GM15510 (cell line): Measurements from ENCODE around the gene KHDC4.

ENCODE experiments used
- POLR2A ChIP-seq: IDR thresholded peaks from 3 replicates; pipeline ENCODE4 v1.6.1; 2011; ENCODE audit warnings: borderline replicate concordance; ENCODE audit not compliant: insufficient read length; ENCODE audit errors: extremely low read depth

KHDC4 gene

DNA sequence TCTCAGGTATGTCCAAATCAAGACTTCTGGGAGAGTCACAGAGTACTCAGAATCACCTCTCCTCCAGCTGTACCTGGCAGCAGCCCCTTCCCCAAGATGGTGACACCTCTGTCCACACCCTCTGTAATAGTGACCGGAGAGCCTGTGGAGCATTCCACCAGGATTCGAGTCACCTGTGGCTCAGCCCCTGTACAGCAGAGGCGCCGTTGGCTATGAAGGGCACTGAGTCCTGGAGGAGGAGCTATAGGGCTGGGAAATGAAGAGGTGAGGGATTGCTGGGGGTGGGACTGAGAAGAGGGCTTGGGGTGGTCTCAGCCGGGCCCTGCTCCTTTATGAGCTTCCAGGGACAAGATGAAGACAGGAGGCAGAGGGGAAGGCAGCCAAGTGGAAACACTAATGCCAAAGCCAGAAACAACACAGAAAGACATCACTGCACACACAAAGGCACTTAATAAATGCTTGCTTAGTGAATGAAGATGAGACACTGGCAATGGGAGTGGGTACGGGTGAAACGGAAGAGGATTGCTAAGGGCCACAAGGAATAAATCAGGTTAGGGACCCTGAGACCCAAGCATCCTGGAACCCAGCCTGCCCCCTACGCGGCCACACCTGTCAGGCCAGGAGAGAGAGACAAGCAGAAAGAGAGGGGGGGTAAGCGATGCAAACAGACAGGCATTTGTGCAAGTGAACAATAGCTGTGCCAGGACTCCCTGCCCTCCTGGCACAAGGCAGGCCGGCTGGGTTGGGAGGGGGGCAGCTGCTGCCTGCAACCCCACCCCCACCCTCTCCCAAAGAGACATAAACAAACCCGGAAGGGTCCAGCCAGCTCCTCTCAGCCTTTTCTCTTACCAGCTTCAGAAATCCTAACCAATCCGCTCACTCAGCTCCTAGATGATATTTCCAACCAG, 40.2 kb upstream of the KHDC4 start:
- no peak for TF ChIP-seq POLR2A

DNA sequence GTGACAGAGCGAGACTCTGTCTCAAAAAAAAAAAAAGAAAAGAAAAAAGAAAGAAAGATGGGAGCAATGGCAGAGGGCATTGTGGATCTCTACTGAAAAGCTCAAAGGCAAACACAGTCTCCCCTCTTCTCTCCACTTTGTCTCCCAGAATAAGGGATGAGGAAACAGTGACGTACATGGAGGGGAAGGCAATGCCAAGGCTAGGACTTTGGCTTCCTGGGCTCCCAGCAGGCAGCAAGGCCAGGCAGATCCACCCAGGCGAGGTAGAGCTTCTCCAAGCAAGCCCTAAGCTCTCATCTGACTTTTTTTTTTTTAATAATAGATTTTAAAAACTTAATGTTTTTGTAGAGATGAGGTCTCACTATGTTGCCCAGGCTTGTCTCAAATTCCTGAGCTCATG, 39.5 kb upstream of the KHDC4 start:
- TF ChIP-seq POLR2A, result no peak

DNA sequence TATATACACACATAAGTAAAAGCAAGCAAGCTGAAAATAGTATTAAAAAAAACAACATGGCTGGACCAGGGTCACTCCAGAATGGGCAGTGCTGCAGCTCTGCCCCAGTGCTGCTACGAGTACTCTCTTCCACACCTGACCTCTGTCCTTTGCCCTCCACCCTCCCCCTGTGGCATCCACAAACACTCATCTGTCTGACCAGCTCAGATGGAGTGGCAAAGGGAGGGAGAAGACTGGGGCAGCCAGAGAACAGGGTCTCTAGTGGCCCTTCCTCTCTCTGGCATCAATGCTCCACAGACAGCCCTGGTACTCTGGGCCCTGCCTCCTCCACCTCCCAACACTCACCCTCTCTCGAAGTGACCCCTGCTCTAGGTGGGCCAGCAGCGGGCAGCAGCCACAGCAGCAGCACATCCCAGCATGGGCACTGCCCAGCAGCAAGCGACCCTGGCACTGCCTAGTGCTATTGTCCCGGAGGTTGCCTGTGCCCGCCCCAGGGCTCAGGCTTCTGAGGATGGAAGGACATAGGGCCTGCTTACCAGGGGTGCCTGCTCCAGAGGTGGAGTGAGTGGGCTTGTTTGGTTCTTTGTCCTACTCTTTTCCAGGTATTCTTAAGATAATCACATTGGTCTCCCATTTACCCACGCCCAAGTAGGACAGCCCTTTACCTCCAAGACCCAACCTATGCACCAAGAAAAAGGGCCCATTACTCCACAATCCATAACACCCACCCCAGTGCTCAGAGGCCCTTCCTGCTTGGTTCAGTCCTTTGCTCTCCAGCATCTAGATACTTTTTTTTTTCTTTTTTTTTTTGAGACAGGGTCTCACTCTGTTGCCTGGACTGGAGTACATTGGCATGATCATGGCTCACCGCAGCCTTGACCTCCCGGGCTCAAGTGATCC, 37.9 kb upstream of the KHDC4 start:
- no peak for TF ChIP-seq POLR2A

DNA sequence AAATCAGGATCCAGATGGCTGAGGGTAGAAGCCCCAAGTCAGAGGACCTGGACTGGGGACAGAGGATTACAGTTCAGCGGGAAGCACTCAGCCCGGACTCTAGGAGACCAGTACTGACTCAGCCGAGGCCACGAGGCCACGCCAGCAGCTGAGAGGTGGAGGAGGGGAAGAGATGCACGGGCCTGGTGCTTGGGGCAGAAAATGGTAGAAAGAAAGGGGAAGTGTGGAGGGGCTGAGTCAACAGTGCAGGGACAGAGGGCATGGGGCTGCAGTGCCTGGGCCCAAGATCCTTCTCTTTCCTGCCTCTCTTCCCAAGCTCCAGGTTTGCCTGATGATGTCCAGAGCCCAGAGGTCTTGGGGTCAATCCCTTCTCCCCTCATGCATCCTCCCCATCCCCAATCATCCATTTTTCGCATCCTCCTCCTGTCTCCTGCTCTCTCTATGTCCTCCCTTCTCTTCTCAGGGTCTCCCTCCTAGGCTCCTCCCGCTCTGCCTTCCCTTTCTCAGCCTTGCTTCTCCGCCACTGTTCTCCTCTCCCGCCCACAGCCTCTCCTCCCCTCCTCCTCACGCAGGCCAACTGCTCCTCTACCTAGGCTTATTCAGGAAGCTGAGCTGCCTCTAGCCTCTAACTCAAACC, 36.4 kb upstream of the KHDC4 start:
- no peak for TF ChIP-seq POLR2A

DNA sequence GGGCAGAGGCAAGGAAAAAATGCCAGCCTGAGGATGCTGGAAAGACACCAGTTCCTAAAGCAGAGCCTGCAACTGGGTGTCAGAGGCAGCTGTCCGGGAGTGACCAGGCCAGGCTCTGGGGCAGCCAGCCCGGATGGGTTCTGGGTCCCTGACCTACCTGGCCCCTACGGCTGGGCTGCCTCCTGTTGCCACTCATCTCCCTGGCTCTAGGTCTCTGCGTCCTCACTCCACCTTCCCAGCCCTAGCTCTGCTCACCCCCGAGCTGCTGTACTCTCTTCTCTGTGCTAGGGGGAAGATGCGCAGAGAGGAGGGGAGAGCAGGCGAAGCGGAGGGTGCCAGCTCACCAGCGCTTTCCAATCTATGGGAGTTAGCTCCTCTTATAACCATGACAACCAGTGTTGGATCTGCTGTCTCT, 35.2 kb upstream of the KHDC4 start:
- TF ChIP-seq POLR2A, result no peak

DNA sequence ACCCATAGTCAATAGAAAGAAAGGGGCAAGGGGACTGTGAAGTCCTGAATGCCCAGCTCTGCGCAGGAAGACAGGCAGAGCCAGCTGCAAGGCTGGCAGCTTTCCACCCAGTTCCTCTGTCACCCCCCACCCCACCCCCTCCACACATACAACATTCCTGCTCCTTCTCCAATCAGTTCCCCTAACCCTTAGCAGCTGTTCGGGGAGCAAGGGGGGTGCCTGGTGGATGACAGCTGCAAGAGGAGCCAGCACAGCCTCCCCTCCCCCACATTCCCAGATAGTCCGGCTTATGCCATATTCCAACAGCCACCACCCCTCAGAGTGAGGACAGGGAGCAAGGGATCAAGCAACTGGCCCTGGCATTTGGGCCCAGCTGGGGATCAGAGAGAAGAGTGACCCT, 34.5 kb upstream of the KHDC4 start:
- TF ChIP-seq POLR2A, result no peak

DNA sequence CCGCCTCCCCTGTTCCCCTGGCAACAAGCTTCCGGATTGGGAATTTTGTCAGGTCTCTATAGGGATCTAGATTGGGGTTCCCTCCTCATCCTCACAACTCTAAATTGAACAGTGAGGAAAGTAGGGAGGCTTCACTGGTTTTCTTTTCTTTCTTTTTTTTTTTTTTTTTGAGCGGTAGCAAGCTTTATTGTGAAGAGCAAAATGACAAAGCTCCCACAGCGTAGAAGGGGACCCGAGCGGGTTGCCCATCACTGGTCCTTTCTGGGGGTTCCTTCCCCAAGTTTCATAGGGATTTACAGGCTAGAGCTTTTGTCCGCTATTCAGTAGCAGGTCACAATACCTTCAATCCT, 33.8 kb upstream of the KHDC4 start:
- no peak for TF ChIP-seq POLR2A

DNA sequence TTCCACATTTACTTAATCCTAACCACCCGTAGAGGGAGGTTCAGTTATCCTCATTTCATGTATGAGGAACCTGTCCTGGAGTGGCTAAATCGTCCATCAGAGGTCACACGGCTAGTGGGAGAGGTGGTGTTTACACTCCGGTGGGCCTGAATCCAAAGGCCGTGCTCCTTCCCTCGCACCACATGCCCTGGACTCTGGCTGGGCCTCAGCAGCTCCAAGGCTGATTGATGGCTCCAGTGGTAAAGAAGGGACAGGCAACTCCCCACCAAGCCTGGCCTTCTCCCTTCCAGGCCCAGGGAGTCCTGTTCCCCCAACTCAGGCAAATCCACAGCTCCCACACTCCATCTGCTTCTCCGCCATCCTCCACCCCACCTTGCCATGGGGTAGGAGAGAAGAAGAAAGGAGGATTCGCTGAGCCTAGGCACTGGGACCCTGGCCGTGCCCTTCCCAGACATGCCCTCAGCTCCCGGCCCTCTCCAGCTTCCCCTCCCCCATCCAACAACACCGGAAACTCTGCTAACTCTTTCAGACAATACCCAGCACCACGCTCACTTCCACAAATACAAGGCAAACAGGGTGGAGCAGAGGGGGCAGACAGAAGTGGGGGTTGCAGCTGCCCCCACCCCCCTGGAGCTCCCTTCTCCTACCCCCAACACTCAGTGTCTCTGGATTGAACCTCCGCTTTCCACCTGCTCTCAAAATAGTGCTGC, 33.3 kb upstream of the KHDC4 start:
- TF ChIP-seq POLR2A, result no peak

DNA sequence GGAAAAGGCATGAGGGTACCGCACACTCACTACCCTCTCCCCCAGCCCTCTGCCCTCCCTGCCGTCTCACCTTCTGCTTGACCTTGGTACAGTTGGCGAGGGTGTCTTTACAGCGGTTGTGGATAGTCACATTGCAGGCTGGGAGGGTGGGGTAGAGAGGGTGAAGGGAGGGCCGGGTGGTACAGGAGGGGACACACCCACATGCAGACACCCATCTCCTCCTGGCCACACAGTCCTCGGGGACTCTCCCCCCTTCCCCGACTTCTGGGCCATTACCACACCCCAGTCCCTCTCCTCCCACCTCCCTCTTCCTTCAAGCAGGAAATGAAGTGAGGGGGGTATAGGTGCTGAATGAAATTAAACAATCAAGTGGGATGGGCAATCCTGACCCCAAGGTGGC, 32.5 kb upstream of the KHDC4 start:
- no peak for TF ChIP-seq POLR2A

DNA sequence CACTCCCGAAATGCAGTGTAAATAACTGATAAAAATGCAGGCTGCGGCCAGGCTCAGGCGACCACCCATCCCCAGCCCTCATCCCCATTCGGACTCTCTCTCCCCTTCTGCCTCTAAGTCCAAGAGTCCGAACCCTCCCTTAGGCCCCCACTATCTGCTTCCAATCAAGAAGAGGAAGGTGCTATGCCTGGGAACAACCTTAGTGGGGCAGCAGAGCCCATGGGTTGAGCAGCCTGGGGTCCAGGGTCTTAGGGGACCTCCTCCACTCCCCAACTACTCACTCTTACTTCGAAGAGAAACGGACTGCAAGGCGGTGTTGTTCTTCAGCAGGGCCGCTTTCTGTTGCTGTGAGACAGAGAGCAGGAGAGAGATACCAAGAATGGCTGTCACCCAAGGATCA, 31.9 kb upstream of the KHDC4 start:
- TF ChIP-seq POLR2A, result no peak

DNA sequence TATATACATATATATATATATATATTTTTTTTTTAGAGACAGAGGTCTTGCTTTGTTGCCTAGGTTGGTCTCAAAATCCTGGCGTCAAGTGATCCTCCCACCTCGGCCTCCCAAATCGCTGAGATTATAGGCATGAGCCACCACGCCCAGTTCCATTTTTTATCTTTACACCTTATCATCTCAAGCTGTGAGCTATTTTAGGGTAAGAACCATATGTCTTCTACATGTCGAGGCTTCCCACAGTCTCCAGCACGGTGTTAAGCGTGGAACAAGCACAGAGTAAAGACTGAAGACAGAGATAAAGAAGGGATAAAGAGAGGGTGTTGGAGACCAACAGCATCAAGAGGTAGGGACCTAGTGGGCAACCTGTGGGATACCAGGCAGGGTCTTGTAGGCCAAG, 30.0 kb upstream of the KHDC4 start:
- no peak for TF ChIP-seq POLR2A

DNA sequence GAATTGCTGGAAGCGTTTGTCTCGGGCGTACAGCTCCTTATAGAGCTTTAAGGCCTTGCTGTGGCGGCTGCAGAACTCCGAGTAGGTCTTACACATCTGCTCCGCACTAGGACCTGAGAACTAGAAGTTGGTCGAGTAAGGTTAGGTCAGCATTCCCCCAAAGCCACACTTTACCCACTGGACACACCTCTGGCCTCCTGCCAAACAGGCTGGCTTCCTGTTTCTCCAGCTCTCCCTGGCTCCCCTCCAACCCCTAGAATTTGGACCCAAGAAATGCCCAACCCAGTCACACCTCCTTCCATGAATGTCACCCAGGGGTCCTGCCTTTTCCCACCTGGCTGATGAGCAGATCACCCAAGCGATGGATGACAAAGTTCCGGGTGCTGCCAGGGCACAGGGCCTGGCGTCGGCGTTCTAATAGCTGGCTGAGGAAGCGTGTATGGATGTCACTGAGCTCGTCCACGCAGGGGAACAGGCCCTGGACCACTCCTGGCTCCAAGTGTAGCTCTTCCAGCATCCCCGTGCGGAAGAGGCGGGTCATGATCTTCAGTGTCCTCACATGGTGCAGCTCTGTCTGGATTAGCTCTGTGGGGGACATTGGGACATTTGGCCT, 28.5 kb upstream of the KHDC4 start:
- TF ChIP-seq POLR2A, result no peak

DNA sequence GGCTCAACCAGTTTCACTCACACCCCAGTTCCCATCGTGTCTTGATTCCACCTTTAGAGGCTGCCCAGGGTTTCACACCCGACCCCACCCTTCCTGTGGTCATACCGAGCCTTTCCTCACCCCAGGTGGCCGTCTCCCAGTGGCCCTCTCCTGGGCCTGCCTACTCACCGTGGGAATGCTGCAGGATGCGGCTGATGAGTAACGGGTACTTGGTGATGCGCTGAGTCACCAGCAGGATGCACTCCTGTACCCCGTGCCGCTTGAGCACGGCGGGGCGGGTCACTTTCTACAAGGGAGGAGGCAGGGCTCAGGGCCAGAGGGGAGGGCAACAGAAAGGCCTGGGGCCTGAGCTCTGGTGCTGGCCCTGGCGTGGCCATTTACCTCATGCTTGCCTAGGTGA, 27.7 kb upstream of the KHDC4 start:
- no peak for TF ChIP-seq POLR2A

DNA sequence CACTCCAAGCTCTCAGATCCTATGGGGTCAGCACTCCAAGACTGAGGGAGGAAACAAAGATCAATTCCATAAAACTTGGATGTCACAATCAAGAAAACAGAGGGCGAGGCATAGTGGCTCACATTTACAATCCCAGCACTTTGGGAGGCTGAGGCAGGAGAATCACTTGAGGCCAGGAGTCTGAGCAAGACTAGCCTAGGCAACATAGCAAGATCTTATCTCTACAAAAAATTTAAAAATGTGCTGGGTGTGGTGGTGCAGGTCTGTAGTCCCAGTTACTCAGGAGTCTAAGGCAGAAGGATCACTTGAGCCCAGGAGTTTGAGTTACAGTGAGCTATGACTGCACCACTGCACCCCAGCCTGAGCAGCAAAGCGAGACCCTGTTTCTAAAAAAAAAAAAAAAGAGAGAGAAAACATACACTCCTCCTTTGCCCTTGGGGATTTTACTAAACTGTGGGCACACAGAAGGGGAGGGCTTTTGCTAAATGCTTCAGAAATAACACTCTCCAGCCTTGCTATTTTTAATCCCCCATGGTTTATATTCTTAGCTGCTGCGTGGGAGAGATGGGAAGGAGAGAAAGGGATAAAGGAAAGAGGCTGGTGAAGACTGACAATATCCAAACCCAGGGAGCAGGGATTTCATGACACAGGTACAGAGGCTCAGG, 26.0 kb upstream of the KHDC4 start:
- TF ChIP-seq POLR2A, result no peak
